HG03442 (cell line): ENCODE results near the gene RAD51B.
"Not testable (repeated sequence)": the region's sequence is repeated elsewhere in the genome, so short reads cannot be mapped to it uniquely, and the experiment has no call there.

Experiments used
- ATAC-seq: cut with Tn5 transposase; IDR thresholded peaks from one replicate; pipeline ENCODE4 v1.9.1; 2021; ENCODE audit warnings: mild to moderate bottlenecking, moderate library complexity; ENCODE audit not compliant: unreplicated experiment

The RAD51B gene

DNA sequence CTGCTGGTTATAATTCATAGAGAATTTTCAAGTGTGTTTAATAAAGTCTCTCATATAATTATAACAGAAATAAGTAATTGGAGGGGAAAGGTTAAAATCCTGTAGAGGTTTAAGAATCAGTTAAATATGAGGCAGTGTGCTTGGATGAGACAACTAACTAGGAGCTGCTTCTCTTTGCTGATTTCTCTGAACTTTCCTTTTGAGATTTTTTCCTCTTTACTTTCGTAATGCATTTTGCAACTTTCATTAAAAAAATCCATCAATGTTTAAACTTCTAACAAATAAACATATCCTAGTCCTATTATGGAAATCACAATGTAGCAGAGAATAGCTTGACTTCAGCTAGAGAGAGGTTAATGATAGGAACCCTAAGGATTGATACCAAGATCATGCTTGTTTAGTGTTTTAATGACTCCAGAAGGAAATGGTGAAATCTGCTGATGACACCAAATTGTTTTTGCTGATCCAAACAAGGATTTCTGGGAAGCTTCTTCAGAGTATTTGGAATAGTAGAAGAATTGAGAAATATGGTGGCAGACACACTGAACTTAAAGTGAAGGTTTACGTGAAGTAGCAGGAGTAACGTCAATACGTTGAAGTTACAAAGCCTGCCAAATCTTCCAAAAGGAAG lies 122.6 kb downstream of the RAD51B start:
- ATAC-seq, result no peak

DNA sequence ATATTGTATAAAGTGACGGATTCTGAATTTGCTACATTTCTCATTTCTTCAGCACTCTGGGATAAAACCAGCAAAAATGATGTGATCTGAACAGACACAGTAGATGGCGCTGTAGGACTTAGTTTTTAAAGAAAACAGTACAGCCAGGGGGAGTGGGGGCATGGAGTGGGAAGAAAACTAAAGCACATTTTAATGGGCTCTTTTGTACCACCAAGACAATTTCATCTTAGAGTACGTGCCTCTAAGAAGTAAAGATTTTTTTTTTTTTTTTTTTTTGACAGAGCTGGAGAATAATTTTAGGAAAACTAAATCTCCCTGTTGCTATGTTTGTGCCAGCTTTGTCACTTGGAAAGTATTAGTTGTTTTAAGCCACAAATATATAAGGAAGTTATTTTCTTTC lies 124.4 kb downstream of the RAD51B start:
- ATAC-seq, result no peak

DNA sequence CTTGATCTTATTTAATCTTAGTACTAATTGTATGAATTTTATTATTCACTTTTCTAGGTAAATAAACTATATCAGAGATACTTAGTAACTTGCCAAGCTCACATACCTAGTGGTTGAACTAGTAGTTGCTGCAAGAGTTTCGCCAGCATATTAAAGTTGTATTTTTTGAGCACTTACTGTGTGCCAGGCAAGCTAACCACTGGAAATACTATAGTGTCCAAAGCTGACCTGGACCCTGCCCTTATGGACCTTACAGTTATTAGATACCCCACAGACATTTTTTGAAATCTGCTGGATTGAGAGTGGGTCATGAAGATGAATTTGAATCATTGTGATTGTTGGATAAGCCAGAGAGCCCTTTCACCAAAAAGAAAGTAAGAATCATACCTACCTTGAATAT lies 125.0 kb downstream of the RAD51B start:
- no peak for ATAC-seq

DNA sequence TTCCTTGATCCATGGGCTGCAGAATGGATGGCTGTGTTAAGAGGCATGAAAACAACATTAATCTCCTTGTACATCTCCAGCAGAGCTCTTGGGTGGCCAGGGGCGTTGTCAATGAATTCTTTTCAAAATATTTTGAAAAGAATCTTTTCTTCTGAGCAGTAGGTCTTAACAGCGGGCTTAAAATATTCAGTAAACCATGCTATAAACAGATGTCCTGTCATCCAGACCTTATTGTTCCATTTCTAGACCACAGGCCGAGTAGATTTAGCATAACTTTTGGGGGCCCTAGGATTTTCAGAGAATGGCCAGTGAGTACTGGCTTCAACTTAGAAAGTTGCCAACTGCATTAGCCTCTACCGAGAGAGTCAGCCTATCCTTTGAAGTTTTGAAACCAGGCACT lies 130.2 kb downstream of the RAD51B start:
- ATAC-seq, result no peak

DNA sequence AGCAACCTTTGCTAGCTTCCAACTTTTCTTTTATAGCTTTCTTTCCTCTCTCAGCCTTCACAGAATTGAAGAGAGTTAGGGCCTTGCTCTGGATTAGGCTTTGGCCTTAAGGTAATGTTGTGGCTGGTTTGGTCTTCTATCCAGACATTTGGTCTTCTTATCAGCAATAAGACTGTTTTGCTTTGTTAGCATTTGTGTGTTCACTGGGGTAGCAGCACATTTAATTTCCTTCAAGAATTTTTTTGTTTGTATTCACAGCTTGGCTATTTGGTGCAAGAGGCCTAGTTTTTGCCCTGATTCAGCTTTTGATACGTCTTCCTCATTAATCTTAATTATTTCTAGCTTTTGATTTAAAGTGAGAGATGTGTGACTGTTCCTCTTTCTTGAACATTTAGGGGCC lies 130.8 kb downstream of the RAD51B start:
- ATAC-seq, result no peak

DNA sequence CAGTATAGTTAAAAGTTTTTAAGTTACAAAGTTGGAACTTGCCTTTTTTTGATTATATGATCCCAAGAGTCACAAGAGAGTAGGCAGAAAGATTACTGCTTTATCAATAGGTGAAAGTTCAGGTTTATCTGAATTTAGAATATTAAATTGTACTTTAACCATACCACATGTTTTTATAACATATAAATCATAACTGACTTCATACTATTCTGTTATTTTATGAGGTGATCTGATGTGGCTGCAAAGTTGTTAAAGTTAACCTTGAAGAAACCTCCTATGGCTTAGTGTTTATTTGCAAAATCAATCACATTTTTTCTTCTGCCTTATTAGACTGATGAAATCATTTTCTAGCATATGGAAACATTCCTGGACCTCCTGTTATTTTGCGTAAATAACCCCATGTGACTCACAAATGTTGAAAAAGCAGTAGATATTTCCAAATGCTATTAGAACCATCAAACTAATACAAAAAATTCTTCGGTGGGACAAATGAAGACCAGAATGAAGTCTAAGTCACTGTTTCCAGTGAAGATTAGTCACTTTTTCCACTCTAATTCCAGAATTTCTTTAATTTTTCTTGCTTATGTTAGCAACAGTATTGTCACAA lies 132.1 kb downstream of the RAD51B start:
- no peak for ATAC-seq

DNA sequence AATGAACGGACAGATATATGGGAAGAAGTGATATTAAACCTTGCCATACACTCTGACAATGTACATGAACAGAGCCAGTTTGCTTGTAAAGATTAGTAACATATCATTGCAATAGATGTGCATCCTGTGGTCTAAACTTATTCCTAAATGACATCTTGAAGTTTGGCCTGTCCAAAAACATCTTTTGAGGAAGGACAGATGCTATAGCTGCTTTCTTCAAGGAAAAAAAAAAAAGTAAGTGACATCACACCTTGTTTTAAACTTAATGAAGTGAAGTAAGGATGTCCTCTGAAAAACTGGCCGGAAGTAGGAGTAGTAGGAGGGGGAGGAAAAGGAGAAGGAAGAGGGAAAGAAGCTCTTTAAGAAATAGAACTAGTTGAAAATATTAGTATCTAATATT lies 132.8 kb downstream of the RAD51B start:
- no peak for ATAC-seq

DNA sequence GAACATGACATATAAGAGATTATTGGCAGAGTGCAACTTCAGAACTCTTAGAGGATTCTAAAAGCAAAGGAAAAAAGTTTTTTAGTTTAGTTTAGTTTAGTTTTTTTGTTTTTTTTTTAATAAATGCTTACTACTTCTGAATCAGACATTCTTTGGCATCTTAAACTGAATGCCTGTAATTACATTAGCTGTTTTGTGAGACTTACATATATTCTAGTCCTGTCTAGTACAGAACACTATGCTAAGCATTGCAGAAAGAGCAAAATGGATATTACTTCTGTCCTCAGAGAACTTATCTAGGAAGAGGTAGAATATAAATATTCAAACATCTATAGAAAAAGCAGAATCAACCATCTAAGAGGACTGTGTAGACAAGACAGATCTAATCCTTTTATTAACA lies 133.2 kb downstream of the RAD51B start:
- ATAC-seq, result no peak

DNA sequence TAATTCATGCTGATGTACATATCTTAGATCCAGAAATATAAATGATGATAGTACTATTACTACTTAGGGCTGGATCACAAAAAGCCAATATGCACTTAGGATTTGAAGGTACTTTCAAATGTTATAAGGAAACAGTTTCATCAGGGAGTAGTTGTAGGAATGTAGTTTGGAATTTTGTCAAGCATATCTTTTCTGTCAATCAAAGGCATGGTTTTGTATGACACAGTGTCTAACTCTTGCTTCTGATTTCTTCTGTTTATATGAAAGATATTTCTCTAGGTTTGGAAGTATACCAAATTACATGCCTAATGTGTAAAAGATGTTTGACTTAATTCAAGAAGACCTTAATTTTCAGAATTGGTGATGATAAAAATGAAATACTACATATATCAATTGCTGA lies 135.7 kb downstream of the RAD51B start:
- no peak for ATAC-seq

DNA sequence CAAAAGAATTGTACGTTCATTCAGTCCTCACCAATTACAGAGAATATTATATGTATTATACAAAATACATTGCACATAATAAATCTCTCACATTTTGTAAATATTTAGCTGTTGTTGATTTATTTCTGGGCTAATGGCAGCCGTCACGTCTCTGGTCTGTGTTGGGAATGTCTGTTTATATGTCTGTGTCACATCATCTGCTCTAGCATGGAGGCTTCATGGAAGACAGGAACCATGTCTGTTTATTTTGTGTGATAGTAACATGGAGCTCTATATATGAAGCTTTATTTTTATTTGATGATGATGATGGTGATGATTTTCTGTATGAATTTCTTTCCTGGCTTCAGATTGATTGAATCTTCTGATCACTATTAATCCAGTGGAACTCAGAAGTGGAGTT lies 138.4 kb downstream of the RAD51B start:
- ATAC-seq, result no peak

DNA sequence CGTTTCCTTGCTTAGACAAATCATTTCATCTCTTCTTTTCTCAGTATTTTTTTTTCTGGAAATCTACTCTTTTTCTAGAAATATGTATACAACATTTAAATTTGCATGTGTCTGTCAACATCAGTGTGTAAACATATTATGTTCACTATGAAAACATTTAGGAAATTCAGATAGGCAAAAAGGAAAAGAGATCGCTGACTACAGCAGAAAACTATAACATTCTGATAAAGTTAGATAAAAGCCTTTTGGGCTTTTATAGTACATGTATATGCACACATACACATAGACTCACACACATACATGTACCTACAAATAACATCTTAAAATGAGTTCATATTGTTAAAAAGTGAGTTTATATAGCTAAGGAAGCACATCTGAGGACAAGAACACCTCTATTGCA lies 142.1 kb downstream of the RAD51B start:
- ATAC-seq, result no peak

DNA sequence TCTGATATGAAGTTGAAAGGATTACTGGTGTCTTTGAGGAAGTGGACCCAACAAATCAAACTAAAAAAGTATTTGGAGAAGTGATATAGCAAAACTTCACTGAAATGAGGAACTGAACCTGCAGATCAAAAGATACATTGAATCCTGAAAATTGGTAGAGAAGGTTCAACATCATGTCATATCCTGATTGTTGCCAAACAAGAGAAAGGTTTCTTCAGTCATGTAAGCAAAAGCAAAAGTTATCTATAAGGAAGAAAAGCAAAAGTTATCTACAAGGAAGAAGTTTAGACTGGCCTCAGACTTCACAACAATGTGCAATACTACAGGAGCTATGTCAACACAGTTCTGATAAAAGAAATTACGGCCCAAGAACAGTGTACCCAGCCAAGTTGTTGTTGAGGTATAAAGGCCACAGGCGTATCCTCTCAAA lies 142.7 kb downstream of the RAD51B start:
- no peak for ATAC-seq

DNA sequence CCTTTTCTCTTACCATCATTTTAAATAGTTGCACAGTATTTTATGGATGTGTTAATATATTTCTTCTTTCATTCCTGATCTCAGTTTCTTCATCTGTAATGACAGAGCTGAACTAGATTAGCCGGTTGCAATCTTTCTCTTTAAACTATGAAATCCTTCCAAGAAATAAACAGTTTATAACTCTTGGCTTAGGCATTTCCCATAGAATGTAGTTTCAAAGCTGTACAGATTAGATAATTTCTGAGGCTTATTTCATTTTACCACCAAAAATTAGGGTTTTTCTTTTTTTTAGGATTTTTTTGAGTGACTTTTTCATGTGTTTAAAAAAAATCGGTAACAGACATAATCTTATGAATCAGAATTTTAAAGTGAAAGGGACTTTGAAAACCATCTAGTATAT lies 144.0 kb downstream of the RAD51B start:
- ATAC-seq, result no peak

DNA sequence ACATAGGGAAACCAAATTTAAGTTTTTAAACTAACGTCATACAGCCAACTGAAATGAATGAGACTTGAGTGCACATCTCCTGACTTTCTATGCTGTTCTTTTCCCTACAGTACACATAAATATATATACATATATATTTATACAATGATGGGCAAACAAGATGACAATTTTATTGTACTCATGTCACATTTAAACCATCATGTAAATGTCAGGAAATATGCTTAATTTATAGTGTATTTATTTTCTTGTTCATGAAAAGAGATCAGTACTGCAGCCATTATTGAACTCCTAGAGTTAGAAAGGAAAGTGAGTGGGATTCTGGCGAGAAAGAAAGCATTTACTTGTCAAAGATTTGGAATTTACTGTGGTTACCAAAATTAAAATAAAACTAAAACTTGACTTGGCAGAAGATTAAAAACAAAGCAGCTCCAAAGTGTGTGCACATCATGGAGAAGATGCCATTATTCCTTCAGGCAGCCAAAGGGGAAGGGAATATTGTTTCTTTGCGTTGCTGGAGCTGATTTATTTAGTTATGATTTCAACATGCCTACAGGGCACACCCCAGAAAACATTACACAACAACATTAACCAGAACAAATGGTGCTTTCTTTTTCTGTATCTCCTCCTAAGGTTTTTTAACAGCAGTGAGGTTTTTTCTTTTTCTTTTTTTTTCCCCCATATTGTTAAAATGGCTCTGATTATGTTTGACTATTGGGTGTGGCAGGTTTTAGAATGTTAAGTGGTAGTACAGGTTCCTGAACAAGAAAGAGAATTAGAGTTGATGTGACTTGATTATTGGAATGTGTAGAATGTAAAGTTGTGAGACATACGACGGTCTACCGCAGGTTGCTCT lies 144.6 kb downstream of the RAD51B start:
- ATAC-seq, result no peak

DNA sequence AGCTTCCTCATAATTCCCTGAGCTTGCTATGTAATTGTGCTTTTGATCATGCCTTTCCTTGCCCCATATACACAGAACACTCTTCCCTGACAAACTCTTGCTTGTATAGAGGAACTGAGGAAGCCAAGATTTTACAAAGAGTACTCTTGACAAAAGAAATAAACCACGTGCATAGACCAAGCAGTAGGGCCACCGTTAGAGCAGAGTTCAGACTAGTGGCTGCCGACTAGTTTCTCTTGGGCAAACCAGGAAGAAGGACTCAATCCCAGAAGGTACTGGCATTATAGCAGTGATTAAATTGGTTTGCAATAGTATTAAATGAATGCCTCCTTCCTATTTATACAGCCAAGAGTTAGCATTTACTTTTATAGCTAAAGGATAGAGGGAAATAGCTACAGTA lies 146.1 kb downstream of the RAD51B start:
- ATAC-seq, result no peak

DNA sequence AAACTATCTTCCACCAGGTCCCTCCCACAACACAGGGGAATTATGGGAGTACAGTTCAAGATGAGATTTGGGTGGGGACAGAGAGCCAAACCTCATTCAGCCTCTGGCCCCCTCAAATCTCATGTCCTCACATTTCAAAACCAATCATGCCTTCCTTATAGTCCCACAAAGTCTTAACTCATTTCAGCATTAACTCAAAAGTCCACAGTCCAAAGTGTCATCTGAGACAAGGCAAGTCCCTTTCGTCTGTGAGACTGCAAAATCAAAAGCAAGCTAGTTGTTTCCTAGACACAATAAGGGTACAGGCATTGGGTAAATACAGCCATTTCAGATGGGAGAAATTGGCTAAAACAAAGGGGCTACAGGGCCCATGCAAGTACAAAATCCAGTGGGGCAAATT lies 147.6 kb downstream of the RAD51B start:
- no peak for ATAC-seq

DNA sequence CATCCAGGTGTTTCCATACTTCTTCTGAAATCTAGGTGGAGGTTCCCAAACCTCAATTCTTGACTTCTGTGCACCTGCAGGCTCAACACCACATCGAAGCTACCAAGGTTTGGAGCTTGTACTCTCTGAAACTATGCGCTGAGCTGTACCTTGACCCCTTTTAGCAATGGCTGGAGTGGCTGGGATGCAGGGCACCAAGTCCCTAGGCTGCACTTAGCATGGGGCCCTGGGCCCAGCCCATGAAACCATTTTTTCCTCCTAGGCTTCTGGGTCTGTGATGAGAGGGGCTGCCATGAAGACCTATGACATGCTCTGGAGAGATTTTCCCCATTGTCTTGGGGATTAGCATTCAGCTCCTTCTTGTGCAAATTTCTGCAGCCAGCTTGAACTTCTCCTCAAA lies 148.4 kb downstream of the RAD51B start:
- ATAC-seq, result not testable (repeated sequence)

DNA sequence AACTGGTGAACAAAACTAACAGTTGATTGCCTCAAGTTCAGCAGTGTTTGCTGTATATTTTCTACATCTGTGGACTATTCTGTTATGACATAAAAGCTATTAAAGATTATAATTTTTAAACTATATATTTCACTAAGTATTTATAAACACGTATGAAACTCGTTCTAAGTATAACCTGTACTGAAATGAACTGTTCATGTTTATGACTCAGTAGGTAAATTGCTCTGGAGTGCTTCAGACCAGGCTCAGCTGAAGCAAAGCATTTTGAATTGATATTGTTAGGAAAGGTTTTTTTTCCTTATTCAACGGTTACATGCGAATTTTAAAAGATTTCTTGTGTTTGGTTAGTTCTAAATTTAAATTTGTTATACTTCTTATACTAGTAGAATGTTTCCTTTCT lies 151.3 kb downstream of the RAD51B start:
- ATAC-seq, result no peak

DNA sequence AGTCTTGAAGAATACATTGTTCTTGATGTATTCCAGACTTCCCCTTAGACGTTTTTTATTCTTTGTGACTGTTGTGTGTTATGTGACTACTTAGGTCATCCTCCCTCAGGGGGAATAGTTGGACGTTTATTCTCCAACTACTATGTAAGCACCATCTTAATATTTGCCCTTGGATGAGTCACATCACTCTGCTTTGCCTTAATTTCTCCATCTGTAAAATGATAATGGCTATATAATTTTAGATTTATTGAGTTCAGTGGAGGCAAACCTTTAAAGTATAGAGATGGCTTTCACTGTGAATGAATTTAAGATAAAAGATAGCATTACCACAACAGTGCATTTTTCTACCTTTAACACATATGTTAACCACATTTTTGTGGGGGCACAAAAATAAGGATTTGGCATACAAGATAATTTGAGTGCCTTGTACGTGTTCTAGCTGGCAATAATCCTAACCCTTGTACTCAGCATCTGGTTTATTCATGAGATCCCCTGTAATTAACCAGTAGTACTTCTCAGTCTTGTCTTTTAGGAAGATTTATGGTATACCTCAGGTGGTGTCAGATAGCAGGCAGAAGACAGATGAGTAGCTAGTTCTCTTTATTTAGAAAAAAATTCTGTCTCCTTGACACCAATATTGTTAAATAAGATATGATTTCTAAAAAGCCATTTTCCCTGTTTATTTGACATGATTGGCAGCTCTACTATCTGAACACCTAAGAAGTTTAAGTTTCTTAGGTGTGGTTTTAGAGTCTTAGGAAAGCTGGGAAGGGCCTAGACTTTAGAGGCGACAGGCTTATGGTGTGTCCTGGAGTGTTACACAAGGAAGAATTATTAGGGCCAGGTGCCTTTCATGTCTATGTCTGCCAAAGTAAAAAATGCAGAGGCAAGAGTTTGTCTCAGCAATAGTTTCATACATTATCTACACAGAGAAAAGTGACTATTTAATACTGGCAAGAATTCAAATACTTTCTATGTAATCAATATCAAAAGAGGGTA lies 152.3 kb downstream of the RAD51B start:
- ATAC-seq, result no peak

DNA sequence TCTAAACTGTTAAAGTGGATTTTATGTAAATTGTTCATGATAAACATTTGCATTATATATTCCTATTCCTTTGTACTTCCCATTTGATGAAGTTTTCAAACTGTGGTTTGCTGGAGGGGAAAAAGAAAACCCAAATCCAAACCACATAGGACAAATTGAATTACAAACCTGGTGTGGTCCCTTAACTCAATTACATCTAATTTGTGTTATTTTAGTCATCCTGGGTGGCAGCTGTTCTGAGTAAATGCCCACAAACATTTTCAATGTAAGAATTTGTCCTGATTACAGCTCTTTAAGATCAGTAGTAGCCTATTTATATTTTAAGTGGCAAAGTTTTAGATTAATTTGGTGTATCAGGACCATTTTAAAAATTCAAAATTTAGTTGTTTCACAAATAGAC lies 153.9 kb downstream of the RAD51B start:
- ATAC-seq, result no peak

DNA sequence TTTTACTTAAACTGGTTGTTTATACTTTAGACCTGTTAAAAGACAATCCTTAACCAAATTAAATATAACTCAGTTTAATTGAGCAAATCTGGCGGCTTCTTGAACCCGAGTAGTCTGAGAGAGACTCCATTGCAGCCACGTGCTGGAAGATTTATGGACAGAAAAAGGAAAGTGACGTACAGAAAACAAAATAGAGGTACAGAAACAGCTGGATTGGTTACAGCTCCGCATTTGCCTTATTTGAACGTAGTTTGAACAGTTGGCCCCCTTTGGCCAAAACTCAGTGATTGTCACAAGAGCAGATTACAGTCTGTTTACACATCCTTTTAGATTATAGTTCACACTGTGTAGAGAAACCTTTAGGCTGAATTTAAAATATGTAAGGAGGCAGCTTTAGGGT lies 155.9 kb downstream of the RAD51B start:
- no peak for ATAC-seq
